Measurements from ENCODE around the gene BAG1. TPM values are rescaled to one million over a fixed set of nuclear protein-coding genes. Genes with fewer than 3 reads are reported as not detected.

BAG1 gene
- total and polyA plus RNA-seq, 2 donors (not counting 1 experiment from before 2014, with no cell fraction given): 19.7 to 60.2 TPM

DNA sequence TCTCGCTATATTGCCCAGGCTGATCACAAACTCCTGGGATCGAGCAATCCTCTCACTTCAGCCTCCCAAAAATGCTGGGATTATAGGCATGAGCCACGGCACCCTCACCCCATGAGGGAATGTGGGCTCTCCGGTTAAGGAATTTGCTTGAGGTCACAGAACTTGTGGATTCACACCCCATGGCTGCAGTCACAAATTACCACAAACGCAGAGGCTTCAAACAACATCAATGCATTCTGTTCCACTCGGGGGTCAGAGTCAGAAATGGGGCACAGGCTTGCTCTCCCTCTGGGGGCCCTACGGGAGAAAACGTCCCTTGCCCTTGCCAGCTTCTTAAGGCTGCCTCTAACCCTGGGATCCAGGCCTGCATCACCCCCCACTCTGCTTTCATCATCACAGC lies 36.8 kb downstream of the BAG1 start:
- Histone ChIP-seq H2AFZ (ENCODE audit: insufficient read depth, low read depth, low read length, poor library complexity, severe bottlenecking) (peak overlapping the region; percentile 55), H3K27me3 (replicated peaks in 1 of 4; ENCODE audit: control extremely low read depth in 1 of 4, control insufficient read depth in 3 of 4, insufficient read depth in 4 of 4, low read length in 3 of 4) (no peaks in the 10 kb centered on the region), H3K4me2 (replicated peaks; ENCODE audit: low read depth, low read length, poor library complexity, severe bottlenecking) (peak overlapping the region; percentile 56), H3K79me2 (ENCODE audit: control insufficient read depth, insufficient read depth, low read length) (no peaks in the 10 kb centered on the region), H3K4me1 (ENCODE audit: control insufficient read depth in 2 of 2, insufficient read depth in 2 of 2, low read length in 2 of 2) (peaks cover 20 to 24% of the 10 kb centered on the region in 2 donors), H3K9me3 (ENCODE audit: control extremely low read depth in 1 of 3, control insufficient read depth in 2 of 3, insufficient read depth in 1 of 3, low read length in 2 of 3) (no peaks in the 10 kb centered on the region), H3K9ac (ENCODE audit: low read length) (no peak overlapping the region), H3K36me3 (replicated peaks in 1 of 2; ENCODE audit: control extremely low read depth in 1 of 2, control insufficient read depth in 1 of 2, extremely low read depth in 1 of 2, insufficient read depth in 2 of 2, low read length in 1 of 2) (no peaks in the 10 kb centered on the region), H4K20me1 (ENCODE audit: control insufficient read depth, insufficient read depth, low read length, poor library complexity, severe bottlenecking) (no peaks in the 10 kb centered on the region), H3K4me3 (ENCODE audit: control extremely low read depth in 1 of 5, extremely low read depth in 1 of 5, insufficient read depth in 1 of 5, low read depth in 2 of 5, low read length in 4 of 5) (no peak overlapping the region), H3K27ac (ENCODE audit: low read length in 2 of 2) (peak overlapping the region; percentile 52 to 73)
- TF ChIP-seq EZH2 (IDR thresholded peaks at IDR 0.05; ENCODE audit: borderline replicate concordance, insufficient read depth, low read depth, low read length, poor library complexity, severe bottlenecking): no peak
- TF ChIP-seq, protein P1, sequence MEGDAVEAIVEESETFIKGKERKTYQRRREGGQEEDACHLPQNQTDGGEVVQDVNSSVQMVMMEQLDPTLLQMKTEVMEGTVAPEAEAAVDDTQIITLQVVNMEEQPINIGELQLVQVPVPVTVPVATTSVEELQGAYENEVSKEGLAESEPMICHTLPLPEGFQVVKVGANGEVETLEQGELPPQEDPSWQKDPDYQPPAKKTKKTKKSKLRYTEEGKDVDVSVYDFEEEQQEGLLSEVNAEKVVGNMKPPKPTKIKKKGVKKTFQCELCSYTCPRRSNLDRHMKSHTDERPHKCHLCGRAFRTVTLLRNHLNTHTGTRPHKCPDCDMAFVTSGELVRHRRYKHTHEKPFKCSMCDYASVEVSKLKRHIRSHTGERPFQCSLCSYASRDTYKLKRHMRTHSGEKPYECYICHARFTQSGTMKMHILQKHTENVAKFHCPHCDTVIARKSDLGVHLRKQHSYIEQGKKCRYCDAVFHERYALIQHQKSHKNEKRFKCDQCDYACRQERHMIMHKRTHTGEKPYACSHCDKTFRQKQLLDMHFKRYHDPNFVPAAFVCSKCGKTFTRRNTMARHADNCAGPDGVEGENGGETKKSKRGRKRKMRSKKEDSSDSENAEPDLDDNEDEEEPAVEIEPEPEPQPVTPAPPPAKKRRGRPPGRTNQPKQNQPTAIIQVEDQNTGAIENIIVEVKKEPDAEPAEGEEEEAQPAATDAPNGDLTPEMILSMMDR (IDR thresholded peaks at IDR 0.05): no peak
- 93% methylated on average over 8 of the region's 8 CpGs for WGBS (ENCODE audit: insufficient coverage)
- ATAC-seq (ENCODE audit: low read depth): no peak
- intact Hi-C loops (cut with micrococcal nuclease): loop anchor here (5.0 to 10.0 kb wide), 3 partner anchors 40 to 643 kb away; partner anchors contain the start of gene DNAJA1
- ChIA-PET POLR2A (interaction anchor here (0.6 to 0.9 kb wide), 2 partner anchors 92 to 121 kb away, joined by 3 read pairs; no protein-coding TSS in a partner anchor), CTCF (interaction anchor here (1.9 to 8.4 kb wide), 8 partner anchors 27 to 148 kb away, joined by 8 to 217 read pairs (median 18); partner anchors contain the start of genes B4GALT1 and SMU1)
- no peaks in the 10 kb centered on the region for H3K9me3 Mint-ChIP-seq (ENCODE audit: insufficient read depth)
- DNase-seq: no peak
- H3K4me1 Mint-ChIP-seq: peaks cover 32% of the 10 kb centered on the region
- H3K4me3 Mint-ChIP-seq: no peak overlapping the region
- no peaks in the 10 kb centered on the region for H3K27me3 Mint-ChIP-seq
- H3K27ac Mint-ChIP-seq: peak overlapping the region; percentile 91

DNA sequence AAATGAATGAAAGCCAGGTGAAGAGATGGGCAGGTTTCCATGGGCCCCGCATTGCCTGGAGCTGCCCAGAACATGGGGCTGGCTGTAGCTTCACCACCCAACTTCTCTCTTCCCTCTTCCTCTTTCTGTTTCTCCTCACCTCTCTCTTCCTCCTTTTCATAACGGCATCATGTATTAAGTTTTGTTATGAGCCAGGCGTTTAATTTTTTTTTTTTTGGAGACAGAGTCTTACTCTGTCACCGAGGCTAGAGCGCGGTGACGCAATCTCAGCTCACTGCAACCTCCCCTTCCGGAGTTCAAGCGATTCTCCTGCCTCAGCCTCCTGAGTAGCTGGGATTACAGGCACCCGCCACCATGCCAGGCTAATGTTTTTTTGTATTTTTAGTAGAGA lies 37.5 kb downstream of the BAG1 start:
- peak overlapping the region; percentile 60 for H3K4me3 Mint-ChIP-seq
- POLR2A ChIA-PET: interaction anchor here (0.6 to 1.7 kb wide), 9 partner anchors 24 to 200 kb away, joined by 3 to 8 read pairs (median 3); partner anchors contain the start of genes B4GALT1, NFX1 and SMU1

More for the DNA sequence above, 37.5 kb downstream of the BAG1 start:
- no peaks in the 10 kb centered on the region for H3K9me3 Mint-ChIP-seq (ENCODE audit: insufficient read depth)
- Histone ChIP-seq H3K4me1 (ENCODE audit: control insufficient read depth in 2 of 2, insufficient read depth in 2 of 2, low read length in 2 of 2) (peaks cover 21 to 31% of the 10 kb centered on the region in 2 donors), H3K79me2 (ENCODE audit: control insufficient read depth, insufficient read depth, low read length) (no peaks in the 10 kb centered on the region), H3K36me3 (replicated peaks in 1 of 2; ENCODE audit: control extremely low read depth in 1 of 2, control insufficient read depth in 1 of 2, extremely low read depth in 1 of 2, insufficient read depth in 2 of 2, low read length in 1 of 2) (no peaks in the 10 kb centered on the region), H3K4me2 (replicated peaks; ENCODE audit: low read depth, low read length, poor library complexity, severe bottlenecking) (peak overlapping the region; percentile 56), H2AFZ (ENCODE audit: insufficient read depth, low read depth, low read length, poor library complexity, severe bottlenecking) (peak overlapping the region; percentile 55), H4K20me1 (ENCODE audit: control insufficient read depth, insufficient read depth, low read length, poor library complexity, severe bottlenecking) (no peaks in the 10 kb centered on the region), H3K4me3 (ENCODE audit: control extremely low read depth in 1 of 5, extremely low read depth in 1 of 5, insufficient read depth in 1 of 5, low read depth in 2 of 5, low read length in 4 of 5) (peak overlapping the region in 1 of 5 experiments; percentile 18), H3K9me3 (ENCODE audit: control extremely low read depth in 1 of 3, control insufficient read depth in 2 of 3, insufficient read depth in 1 of 3, low read length in 2 of 3) (no peaks in the 10 kb centered on the region), H3K27me3 (replicated peaks in 1 of 4; ENCODE audit: control extremely low read depth in 1 of 4, control insufficient read depth in 3 of 4, insufficient read depth in 4 of 4, low read length in 3 of 4) (no peaks in the 10 kb centered on the region), H3K27ac (ENCODE audit: low read length in 2 of 2) (peak overlapping the region; percentile 52 to 73), H3K9ac (ENCODE audit: low read length) (no peak overlapping the region)
- H3K27me3 Mint-ChIP-seq: no peaks in the 10 kb centered on the region
- DNase-seq: peak; percentile 78
- WGBS (ENCODE audit: insufficient coverage): no CpG with 5 or more reads among the region's 10 CpGs
- H3K27ac Mint-ChIP-seq: peak overlapping the region; percentile 91
- intact Hi-C loops (cut with micrococcal nuclease): loop anchor here (5.0 to 10.0 kb wide), 3 partner anchors 40 to 642 kb away; partner anchors contain the start of gene DNAJA1
- TF ChIP-seq, protein P1 (IDR thresholded peaks at IDR 0.05): no peak
- TF ChIP-seq EZH2 (IDR thresholded peaks at IDR 0.05; ENCODE audit: borderline replicate concordance, insufficient read depth, low read depth, low read length, poor library complexity, severe bottlenecking): no peak
- ATAC-seq (ENCODE audit: low read depth): peak; percentile 75
- CTCF ChIA-PET: interaction anchor here (0.9 to 8.4 kb wide), 31 partner anchors 8 to 848 kb away, joined by 3 to 217 read pairs (median 8); partner anchors contain the start of genes B4GALT1, BAG1, CHMP5 and SMU1
- peaks cover 34% of the 10 kb centered on the region for H3K4me1 Mint-ChIP-seq

All from B cell (primary cell).